Right renal cortex interstitium (tissue), 3 donors: Measurements from ENCODE around the gene PICALM. TPM values are rescaled to one million over a fixed set of nuclear protein-coding genes. Genes with fewer than 3 reads are reported as not detected.

Source experiments
- DNase-seq, 3 donors: peaks; one replicate each; pipeline ENCODE4 v3.0.0-alpha.2; 2013; ENCODE audit warnings: low read depth in 3 of 3, low spot score in 2 of 3
- polyA plus RNA-seq, 3 donors: library from polyadenylated mRNA; unstranded; fragments of 120-200 nt; gene quantifications; one replicate each; pipeline ENCODE4 v1.2.1, GENCODE V29; 2013; ENCODE audit not compliant: insufficient read length in 3 of 3

PICALM gene
- polyA plus RNA-seq, 3 donors = 263 to 279 (median 277) TPM

DNA sequence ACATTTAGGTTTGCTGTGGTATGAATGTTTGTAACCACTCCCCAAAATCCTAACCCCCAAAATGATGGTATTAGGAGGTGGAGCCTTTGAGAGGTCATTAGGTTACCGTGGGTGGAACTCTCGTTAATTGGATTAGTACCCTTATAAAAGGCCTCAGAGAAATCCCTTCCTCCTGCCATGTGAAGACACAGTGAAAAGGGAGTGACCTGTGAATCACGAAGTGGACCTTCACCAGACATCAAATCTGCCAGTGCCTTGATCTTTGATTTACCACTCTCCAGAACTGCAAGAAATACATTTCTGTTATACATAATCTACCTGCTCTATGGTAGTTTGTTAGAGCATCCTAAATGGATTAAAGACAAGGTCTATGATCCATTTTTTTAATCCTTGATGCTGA is 12.6 kb upstream of the PICALM start:
- DNase-seq = no peak

- no peak for DNase-seq
Observed at GRCh38 chr11:86079421-86079820, 10.5 kb upstream of the PICALM start.

GRCh38 chr11:86073948-86074347 is 5.1 kb upstream of the PICALM start:
- DNase-seq = no peak

- DNase-seq = no peak
Observed at GRCh38 chr11:86072211-86072610, 3.3 kb upstream of the PICALM start.

GRCh38 chr11:86070142-86071056 is 1.5 kb upstream of the PICALM start:
- DNase-seq = no peak

- peak; percentile 44 to 53 (median 48) for DNase-seq
Observed at GRCh38 chr11:86069408-86070101, 671 bp upstream of the PICALM start.

DNA sequence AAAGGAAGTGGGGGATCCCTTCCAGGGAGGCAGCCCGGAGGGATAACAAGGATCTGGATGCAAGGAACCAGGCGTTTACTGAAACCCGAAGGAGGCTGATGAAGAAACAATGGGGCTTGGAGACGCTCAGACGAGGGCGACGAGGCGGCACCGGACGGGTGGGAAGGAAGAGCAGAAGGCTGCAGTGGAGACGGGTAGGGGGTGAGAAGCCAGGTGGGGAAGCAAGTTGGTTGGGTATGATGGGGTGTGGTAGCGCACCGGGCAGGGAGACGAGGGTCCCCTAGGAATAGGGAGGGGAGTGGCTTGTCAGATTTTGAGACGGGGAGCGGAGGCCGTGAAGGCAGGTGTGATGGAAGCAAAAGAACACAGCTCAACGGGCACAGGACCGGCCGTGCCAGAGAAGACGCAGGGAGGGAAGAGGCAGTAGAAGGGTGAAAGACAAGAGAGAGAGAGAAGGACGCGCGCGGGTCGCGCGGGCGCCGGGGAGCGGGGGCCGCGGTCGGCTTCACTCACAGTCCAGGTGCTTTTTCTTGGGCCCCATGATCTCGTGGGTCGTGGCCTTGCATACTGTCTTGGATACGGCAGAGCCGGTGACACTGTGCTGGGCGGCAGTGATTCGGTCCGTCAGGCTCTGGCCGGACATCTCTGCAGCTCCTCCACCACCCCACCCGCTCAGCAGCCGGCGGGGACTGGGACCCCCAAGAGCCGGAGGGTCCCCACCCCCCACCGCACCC is 579 bp downstream of the PICALM start:
- DNase-seq = peak; percentile 23 to 53 (median 34)

- DNase-seq = peak in 2 of 3 donors; percentile 21 to 40
Observed at GRCh38 chr11:86067851-86068137, 1.1 kb downstream of the PICALM start.

DNA sequence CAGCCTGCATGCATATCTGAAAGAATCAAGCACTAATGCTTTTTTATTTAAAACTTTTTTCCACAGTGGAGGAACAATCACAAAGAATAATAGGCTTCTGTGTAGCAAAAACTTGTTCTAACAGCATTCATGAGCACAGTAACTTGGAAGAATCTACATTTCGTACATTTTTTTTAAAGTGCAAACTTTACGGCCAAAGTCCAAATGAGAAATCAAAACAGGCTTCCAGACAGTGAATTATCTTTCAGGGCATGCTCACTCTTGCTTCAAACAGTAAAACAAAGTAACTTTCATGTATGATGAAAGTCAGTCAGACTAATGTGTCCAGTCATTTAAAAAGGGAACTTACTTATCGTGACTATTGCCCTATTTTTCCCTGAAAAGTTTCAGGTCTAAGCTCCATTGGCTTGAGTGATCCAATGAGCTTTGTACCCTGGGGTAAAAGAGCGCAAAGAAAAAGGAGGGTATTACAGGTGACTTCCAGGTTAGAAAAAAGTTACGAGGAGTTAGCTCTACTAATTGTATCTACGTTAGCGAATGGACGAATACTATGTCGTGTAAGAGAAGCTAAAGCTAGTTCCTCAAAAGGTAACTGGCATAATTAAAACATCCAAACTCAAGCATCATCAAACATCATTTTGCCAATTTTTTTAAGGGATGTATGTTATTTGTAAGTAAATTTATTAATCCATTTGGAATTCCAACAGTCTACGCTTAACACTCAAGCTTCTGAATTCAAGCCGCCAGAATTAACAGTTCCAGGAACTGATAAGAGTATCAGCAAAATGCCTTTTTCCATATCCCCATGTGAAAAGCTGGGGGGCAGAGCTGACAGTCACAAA is 1.7 kb downstream of the PICALM start:
- DNase-seq = peak; percentile 17 to 41 (median 33)

DNA sequence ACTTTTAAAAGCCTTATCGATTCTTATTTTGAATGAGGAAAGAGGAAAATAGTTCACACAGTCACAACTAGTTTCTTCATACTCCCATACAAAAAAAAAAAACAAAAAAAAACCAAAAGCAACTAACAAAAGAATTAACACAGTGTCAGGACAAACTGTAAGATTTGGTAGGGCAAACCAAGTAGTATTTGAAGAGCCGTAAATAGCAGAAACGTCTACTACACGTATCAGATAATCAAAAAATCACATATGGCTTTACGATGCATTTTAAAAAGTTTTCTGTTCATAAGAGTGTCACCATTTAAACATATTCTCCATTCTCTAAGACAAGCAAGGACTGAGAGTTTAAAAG is 2.3 kb downstream of the PICALM start:
- peak in 2 of 3 donors; percentile 20 to 25 for DNase-seq

DNA sequence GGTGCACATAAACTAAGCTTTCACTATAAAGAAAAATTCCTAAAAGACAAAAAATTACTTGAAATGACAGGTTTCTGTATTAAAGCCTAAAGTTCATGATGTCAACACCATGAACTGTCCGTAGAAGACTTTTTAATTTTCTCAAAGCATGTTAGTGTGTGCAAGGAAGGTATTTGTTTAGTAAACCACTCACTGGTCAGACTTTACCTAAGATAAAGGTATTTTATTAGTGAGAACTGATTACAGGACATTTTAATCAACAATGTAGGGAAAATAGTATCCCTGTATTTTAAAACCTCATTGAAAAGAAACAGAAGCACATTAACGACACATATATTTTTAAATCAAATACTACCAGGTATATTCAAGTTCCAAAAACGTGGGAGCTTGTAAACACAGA is 2.9 kb downstream of the PICALM start:
- DNase-seq = no peak

DNA sequence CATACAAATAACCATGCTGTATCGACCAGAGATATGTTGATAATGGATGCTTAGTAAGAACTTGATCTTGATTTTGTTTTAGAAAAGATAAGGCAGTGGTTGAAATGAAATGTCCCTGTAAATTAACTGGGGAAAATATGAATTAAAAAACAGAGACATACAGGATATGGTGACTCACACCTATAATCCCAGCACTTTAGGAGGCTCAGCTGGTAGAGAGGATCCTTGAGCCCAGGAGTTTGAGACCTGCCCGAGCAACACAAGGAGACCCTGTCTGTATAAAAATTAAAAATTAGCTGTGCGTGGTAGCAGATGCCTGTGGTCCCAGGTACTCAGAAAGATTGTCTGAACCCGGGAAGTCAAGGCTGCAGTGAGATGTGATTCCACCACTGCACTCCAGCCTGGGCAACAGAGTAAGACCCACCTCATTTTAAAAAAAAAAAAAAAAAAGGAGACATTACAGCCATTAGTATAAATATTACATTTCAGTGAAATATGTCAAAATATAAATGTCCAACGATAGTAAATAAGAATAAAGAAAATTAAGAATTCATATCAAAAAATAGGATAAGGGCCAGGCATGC is 4.6 kb downstream of the PICALM start:
- no peak for DNase-seq

- DNase-seq = no peak
Observed at GRCh38 chr11:86063536-86063935, 5.3 kb downstream of the PICALM start.

DNA sequence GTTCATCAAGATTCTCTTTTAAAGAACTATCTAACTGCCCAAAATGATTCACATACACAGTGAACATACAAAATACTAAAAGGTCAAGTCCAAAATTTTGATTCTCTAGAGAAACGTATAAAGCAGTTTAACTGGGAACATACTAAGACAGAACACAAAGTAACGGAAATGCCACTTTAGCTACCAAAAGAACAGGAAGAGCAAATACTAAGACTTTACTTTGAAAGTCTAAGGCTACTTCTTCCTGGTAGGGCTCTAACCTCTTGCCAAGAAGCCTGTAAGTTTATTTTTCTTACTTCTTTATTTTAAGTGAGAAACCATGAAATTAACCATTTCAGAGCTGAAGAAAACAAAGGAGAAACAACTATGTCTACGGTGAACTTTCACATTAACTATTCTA is 6.2 kb downstream of the PICALM start:
- no peak for DNase-seq

- no peak for DNase-seq
Observed at GRCh38 chr11:86061483-86062205, 7.2 kb downstream of the PICALM start.

DNA sequence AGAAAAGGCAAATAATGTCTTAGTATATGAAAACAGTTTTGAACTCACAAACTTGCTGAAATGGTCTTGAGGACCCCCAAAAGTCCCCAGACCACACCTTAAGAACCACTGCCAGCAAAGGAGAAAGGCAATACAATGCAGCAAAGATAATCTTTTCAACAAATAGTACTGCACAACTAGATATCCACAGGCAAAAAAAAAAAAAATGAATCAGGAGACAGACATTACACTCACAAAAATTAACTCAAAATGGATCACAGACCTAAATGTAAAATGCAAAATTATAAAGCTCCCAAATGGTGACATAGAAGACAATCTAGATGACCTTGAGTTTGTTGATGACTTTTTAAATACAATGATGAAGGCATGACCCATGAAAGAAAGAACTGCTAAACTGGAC is 8.3 kb downstream of the PICALM start:
- no peak for DNase-seq

- DNase-seq = no peak
Observed at GRCh38 chr11:86058360-86058759, 10.5 kb downstream of the PICALM start.

GRCh38 chr11:86056351-86056854 is 12.5 kb downstream of the PICALM start:
- DNase-seq = no peak
